Panc1 (cell line): ENCODE results near the gene HOXA2. TPM values are rescaled to one million over a fixed set of nuclear protein-coding genes. Genes with fewer than 3 reads are reported as not detected.

Experiments used
- ATAC-seq: fragments of 200-7000 bp; cut with Tn5 transposase; 2 replicates; pipeline ENCODE4 v1.9.1; 2020; ENCODE audit warnings: mild to moderate bottlenecking, moderate library complexity
- BruUV-seq: library from RNA; stranded (reverse); fragments of 400-500 nt; replicated peaks from 2 replicates; lab custom pipeline; 2021; lab: Mats Ljungman, UMichigan
- CTCF ChIA-PET: fragments of 300-600 bp; sonication (Branson Sonifier 250); formaldehyde crosslinking; loops from one replicate; lab custom pipeline; 2022; ENCODE audit warnings: antibody characterized with exemption; lab: Charles Lee
- POLR2A ChIA-PET: fragments of 300-600 bp; sonication (Branson Sonifier 250); formaldehyde crosslinking; loops from one replicate; lab custom pipeline; 2022; ENCODE audit warnings: antibody characterized with exemption; lab: Charles Lee
- DNase-seq: peaks from one replicate; pipeline ENCODE4 v3.0.0-alpha.2; 2010; ENCODE audit warnings: low read depth, low spot score
- H3K27ac ChIP-seq: 2 replicates; pipeline ENCODE4 v1.5.1; 2011; ENCODE audit warnings: mild to moderate bottlenecking, low read length, inconsistent platforms
- H3K27me3 ChIP-seq: fragments of 200-500 bp; sonication (Bioruptor generic); 2 replicates; pipeline ENCODE4 v1.6.0; 2014; ENCODE audit warnings: low read length, inconsistent platforms; ENCODE audit not compliant: control insufficient read depth, insufficient read depth
- H3K36me3 ChIP-seq: fragments of 200-500 bp; sonication (Bioruptor generic); 2 replicates; pipeline ENCODE4 v1.5.1; 2014; ENCODE audit warnings: inconsistent platforms, mild to moderate bottlenecking, low read length, moderate library complexity; ENCODE audit not compliant: control insufficient read depth, insufficient read depth
- H3K4me1 ChIP-seq: 2 replicates; pipeline ENCODE4 v1.5.1; 2011; ENCODE audit warnings: inconsistent platforms, mild to moderate bottlenecking, low read length, moderate library complexity; ENCODE audit not compliant: control insufficient read depth, insufficient read depth
- H3K4me3 ChIP-seq, 2 experiments: 2 replicates each; pipeline ENCODE4 v1.5.1; 2011 to 2012; ENCODE audit warnings: low read depth in 2 of 2, low read length in 2 of 2, mild to moderate bottlenecking in 2 of 2, inconsistent platforms in 1 of 2, moderate library complexity in 1 of 2
- H3K9me3 ChIP-seq: fragments of 200-500 bp; sonication (Bioruptor generic); 2 replicates; pipeline ENCODE4 v1.5.1; 2014; ENCODE audit warnings: low read depth, mild to moderate bottlenecking, inconsistent platforms, low read length, moderate library complexity; ENCODE audit not compliant: control insufficient read depth, insufficient read depth
- POLR2AphosphoS5 ChIP-seq: IDR thresholded peaks from 2 replicates; pipeline ENCODE4 v1.6.1; 2012; ENCODE audit warnings: mild to moderate bottlenecking, low read depth, low read length, moderate library complexity
- REST ChIP-seq, 2 experiments: IDR thresholded peaks; 2 replicates each; pipeline ENCODE4 v1.6.1; 2011 to 2012; ENCODE audit warnings: low read depth in 2 of 2, control low read depth in 1 of 2, low read length in 1 of 2, mild to moderate bottlenecking in 1 of 2, moderate library complexity in 1 of 2; ENCODE audit not compliant: insufficient read depth in 1 of 2
- SIN3A ChIP-seq: IDR thresholded peaks from 2 replicates; pipeline ENCODE4 v1.6.1; 2012; ENCODE audit warnings: low read depth, mild to moderate bottlenecking, low read length, moderate library complexity, borderline replicate concordance; ENCODE audit not compliant: insufficient read depth
- TCF7L2 ChIP-seq: IDR thresholded peaks from 2 replicates; pipeline ENCODE4 v1.6.1; 2011; ENCODE audit warnings: mild to moderate bottlenecking, low read depth, low read length, inconsistent platforms
- in situ Hi-C: cut with HindIII; loops from 2 replicates; pipeline ENCODE4 v1.10.0; 2016; ENCODE audit warnings: low sequenced_read_pairs, low pct_unique_long_range_greater_than_20kb
- intact Hi-C: fragments of 100-400 bp; cut with micrococcal nuclease; formaldehyde crosslinking; loops from one replicate; pipeline ENCODE4 v1.10.0; 2022; ENCODE audit not compliant: unreplicated experiment
- total RNA-seq: library from RNA; stranded (reverse); gene quantifications from one replicate; pipeline ENCODE4 v1.2.1, GENCODE V29; 2021; ENCODE audit not compliant: unreplicated experiment
- TF ChIP-seq, protein P1 (sequence below): fragments of 450-650 bp; IDR thresholded peaks from 2 replicates; pipeline ENCODE4 v1.5.1; 2017; ENCODE audit warnings: mild to moderate bottlenecking

HOXA2 gene
- total RNA-seq, 1 experiment from 2014 or later = 2.9 TPM

- no peak overlapping the region for H3K4me3 ChIP-seq
- ChIA-PET CTCF (no interaction called here), POLR2A (interaction anchor here (0.6 kb wide), 1 partner anchor 24 kb away, joined by 4 read pairs; no protein-coding TSS in a partner anchor)
- in situ Hi-C loops = no loop called here
- H3K27ac ChIP-seq = no peak overlapping the region
- no peaks in the 10 kb centered on the region for H3K27me3 ChIP-seq
- DNase-seq = no peak
- intact Hi-C loops = no loop called here
- H3K4me1 ChIP-seq = peaks cover 35% of the 10 kb centered on the region
- no TSS peak for BruUV-seq
- ATAC-seq = no peak
- H3K36me3 ChIP-seq = no peaks in the 10 kb centered on the region
- TF ChIP-seq, protein P1, sequence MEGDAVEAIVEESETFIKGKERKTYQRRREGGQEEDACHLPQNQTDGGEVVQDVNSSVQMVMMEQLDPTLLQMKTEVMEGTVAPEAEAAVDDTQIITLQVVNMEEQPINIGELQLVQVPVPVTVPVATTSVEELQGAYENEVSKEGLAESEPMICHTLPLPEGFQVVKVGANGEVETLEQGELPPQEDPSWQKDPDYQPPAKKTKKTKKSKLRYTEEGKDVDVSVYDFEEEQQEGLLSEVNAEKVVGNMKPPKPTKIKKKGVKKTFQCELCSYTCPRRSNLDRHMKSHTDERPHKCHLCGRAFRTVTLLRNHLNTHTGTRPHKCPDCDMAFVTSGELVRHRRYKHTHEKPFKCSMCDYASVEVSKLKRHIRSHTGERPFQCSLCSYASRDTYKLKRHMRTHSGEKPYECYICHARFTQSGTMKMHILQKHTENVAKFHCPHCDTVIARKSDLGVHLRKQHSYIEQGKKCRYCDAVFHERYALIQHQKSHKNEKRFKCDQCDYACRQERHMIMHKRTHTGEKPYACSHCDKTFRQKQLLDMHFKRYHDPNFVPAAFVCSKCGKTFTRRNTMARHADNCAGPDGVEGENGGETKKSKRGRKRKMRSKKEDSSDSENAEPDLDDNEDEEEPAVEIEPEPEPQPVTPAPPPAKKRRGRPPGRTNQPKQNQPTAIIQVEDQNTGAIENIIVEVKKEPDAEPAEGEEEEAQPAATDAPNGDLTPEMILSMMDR = no peak
- no peak for TF ChIP-seq SIN3A
- no peak for TF ChIP-seq POLR2AphosphoS5
- TF ChIP-seq REST (IDR thresholded peaks at IDR 0.05; ENCODE audit: insufficient read depth in 1 of 2, low read depth in 2 of 2, low read length in 1 of 2) = no peak
- no peak for TF ChIP-seq TCF7L2
- no peaks in the 10 kb centered on the region for H3K9me3 ChIP-seq
These were observed 14.2 kb downstream of the HOXA2 start for GRCh38 chr7:27088002-27088922.

DNA sequence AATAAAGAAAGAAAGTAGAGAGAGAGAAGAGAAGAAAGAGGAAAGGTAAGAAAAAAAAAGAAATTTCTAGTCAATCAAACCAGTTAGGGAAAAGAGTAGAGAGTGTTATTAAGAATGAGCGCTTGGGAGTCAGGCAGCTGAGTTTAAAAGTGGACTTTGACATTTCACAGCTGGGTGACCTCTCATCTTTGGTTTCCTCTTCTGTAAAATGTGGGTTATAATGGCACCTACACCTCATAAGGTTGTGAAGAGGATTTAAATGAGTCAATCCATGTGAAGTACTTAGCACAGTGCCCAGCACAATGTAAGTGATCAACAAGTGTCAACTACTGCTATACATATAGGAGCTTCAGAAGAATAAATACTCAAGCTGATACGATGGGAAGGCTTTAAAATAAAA lies 18.8 kb downstream of the HOXA2 start:
- TF ChIP-seq TCF7L2 = no peak
- TF ChIP-seq POLR2AphosphoS5 = no peak
- no peak for TF ChIP-seq SIN3A
- TF ChIP-seq, protein P1 = no peak
- no peak for TF ChIP-seq REST (IDR thresholded peaks at IDR 0.05; ENCODE audit: insufficient read depth in 1 of 2, low read depth in 2 of 2, low read length in 1 of 2)
- no peaks in the 10 kb centered on the region for H3K36me3 ChIP-seq
- in situ Hi-C loops = no loop called here
- H3K4me1 ChIP-seq = peaks cover 5% of the 10 kb centered on the region; the same call in 1 of the 2 replicates
- intact Hi-C loops = no loop called here
- no peaks in the 10 kb centered on the region for H3K27me3 ChIP-seq
- no peak for DNase-seq
- no peak for ATAC-seq
- H3K4me3 ChIP-seq = no peak overlapping the region
- no TSS peak for BruUV-seq
- H3K27ac ChIP-seq = no peak overlapping the region
- CTCF ChIA-PET = no interaction called here
- POLR2A ChIA-PET = no interaction called here
- H3K9me3 ChIP-seq = no peaks in the 10 kb centered on the region
